HepG2 (cell line): Measurements from ENCODE around the gene STX10. TPM values are rescaled to one million over a fixed set of nuclear protein-coding genes. Genes with fewer than 3 reads are reported as not detected.

Experiments used
- ATAC-seq: fragments of 200-7000 bp; cut with Tn5 transposase; 3 replicates; pipeline ENCODE4 v1.9.1; 2020; ENCODE audit warnings: mild to moderate bottlenecking, moderate library complexity
- BruUV-seq: library from RNA; stranded (reverse); fragments of 400-500 nt; replicated peaks from 2 replicates; lab custom pipeline; 2021; lab: Mats Ljungman, UMichigan
- CTCF ChIA-PET: fragments of 300-600 bp; formaldehyde crosslinking; extraction: SDS; loops from one replicate; lab custom pipeline; 2021; ENCODE audit warnings: low total read pairs, inconsistent platforms, low intra/inter-chr PET ratio; lab: Yijun Ruan, JAX
- POLR2A ChIA-PET: fragments of 350-600 bp; sonication (Branson Sonifier 250); formaldehyde crosslinking; loops from one replicate; lab custom pipeline; 2020; ENCODE audit warnings: antibody characterized with exemption, inconsistent platforms; lab: Yijun Ruan, JAX
- DNase-seq: peaks from one replicate; pipeline ENCODE4 v3.0.0-alpha.2; 2015; ENCODE audit warnings: low spot score
- FAIRE-seq: peaks from 3 replicates; lab custom pipeline; 2011; peaks lifted over from hg19 to GRCh38; lab: Jason Lieb, UNC
- H2AFZ ChIP-seq: one replicate; pipeline ENCODE4 v1.6.1; 2011; ENCODE audit warnings: low read length, inconsistent platforms
- H3K27ac ChIP-seq: fragments of 300-600 bp; 3 replicates; pipeline ENCODE4 v1.8.0; 2011; ENCODE audit warnings: mixed run types, mild to moderate bottlenecking, mixed read lengths, low read length, inconsistent platforms; ENCODE audit not compliant: insufficient read depth; ENCODE audit errors: extremely low read length
- H3K27me3 ChIP-seq, 2 experiments: fragments of 200-600 bp in 1 of 2; 2 replicates in 1 of 2; 3 replicates in 1 of 2; pipeline versions ENCODE4 v1.6.0 to v1.8.0; 2011; ENCODE audit warnings: low read length in 2 of 2, mild to moderate bottlenecking in 2 of 2, moderate library complexity in 2 of 2, inconsistent platforms in 1 of 2; ENCODE audit not compliant: insufficient read depth in 2 of 2, control insufficient read depth in 1 of 2
- H3K36me3 ChIP-seq, 2 experiments: fragments of 200-600 bp in 1 of 2; replicated peaks in 1 of 2; 2 replicates in 1 of 2; 3 replicates in 1 of 2; pipeline versions ENCODE4 v1.5.1 to v1.8.0; 2011; ENCODE audit warnings: low read length in 2 of 2, inconsistent platforms in 1 of 2; ENCODE audit not compliant: insufficient read depth in 2 of 2, control insufficient read depth in 1 of 2
- H3K4me1 ChIP-seq: 2 replicates; pipeline ENCODE4 v1.5.1; 2012; ENCODE audit warnings: low read length, inconsistent platforms; ENCODE audit not compliant: insufficient read depth
- H3K4me2 ChIP-seq: 2 replicates; pipeline ENCODE4 v1.6.0; 2011; ENCODE audit warnings: low read depth, low read length, inconsistent platforms
- H3K4me3 ChIP-seq, 3 experiments: fragments of 200-600 bp in 1 of 3; sonication (generic), shearing (Covaris generic) in 1 of 3; replicated peaks in 1 of 3; 2 replicates each; pipeline ENCODE4 v1.5.1; 2011 to 2016; ENCODE audit warnings: low read length in 3 of 3, inconsistent platforms in 2 of 3, low read depth in 2 of 3, mild to moderate bottlenecking in 2 of 3, control low read depth in 1 of 3, mixed read lengths in 1 of 3; ENCODE audit not compliant: insufficient read depth in 1 of 3
- H3K79me2 ChIP-seq: one replicate; pipeline ENCODE4 v1.6.1; 2011; ENCODE audit warnings: low read length, inconsistent platforms; ENCODE audit not compliant: insufficient read depth
- H3K9ac ChIP-seq: 2 replicates; pipeline ENCODE4 v1.6.0; 2011; ENCODE audit warnings: mild to moderate bottlenecking, low read depth, low read length, inconsistent platforms; ENCODE audit not compliant: insufficient read depth
- H3K9me3 ChIP-seq: 2 replicates; pipeline ENCODE4 v1.5.1; 2012; ENCODE audit warnings: mild to moderate bottlenecking, low read length
- H4K20me1 ChIP-seq: 2 replicates; pipeline ENCODE4 v1.6.0; 2011; ENCODE audit warnings: inconsistent platforms, mild to moderate bottlenecking, low read length, moderate library complexity; ENCODE audit not compliant: insufficient read depth
- ATRX ChIP-seq: sonication (generic); formaldehyde crosslinking; IDR thresholded peaks from 2 replicates; pipeline ENCODE4 v1.4.0; 2020; ENCODE audit warnings: missing genetic modification reagents, borderline replicate concordance
- FLYWCH1 ChIP-seq: sonication (generic); formaldehyde crosslinking; IDR thresholded peaks from 2 replicates; pipeline ENCODE4 v1.8.1; 2023; ENCODE audit warnings: mild to moderate bottlenecking, missing genetic modification reagents
- GLI4 ChIP-seq: sonication (generic); formaldehyde crosslinking; IDR thresholded peaks from 2 replicates; pipeline ENCODE4 v1.5.1; 2020; ENCODE audit warnings: missing genetic modification reagents, mild to moderate bottlenecking, moderate library complexity, borderline replicate concordance
- HNF4A ChIP-seq: sonication (generic); formaldehyde crosslinking; IDR thresholded peaks from 2 replicates; pipeline ENCODE4 v1.4.0; 2020; ENCODE audit warnings: missing genetic modification reagents
- KDM1A ChIP-seq: IDR thresholded peaks from 2 replicates; pipeline ENCODE4 v1.6.1; 2016; ENCODE audit warnings: missing compliant biosample characterization
- KLF9 ChIP-seq: IDR thresholded peaks from 2 replicates; pipeline ENCODE4 v1.6.1; 2016; ENCODE audit warnings: low read depth
- MAFF ChIP-seq: IDR thresholded peaks from 2 replicates; pipeline ENCODE4 v1.6.1; 2011; ENCODE audit warnings: low read depth, low read length, improper control_type of control experiment
- NFE2L2 ChIP-seq: fragments of 150-350 bp; IDR thresholded peaks from 2 replicates; pipeline ENCODE4 v1.6.1; 2014; ENCODE audit warnings: low read length
- RBM22 ChIP-seq: fragments of 200-400 bp; formaldehyde crosslinking; optimal IDR thresholded peaks from 2 replicates; pipeline ENCODE3; 2017; ENCODE audit warnings: mild to moderate bottlenecking, low read length, moderate library complexity
- REXO4 ChIP-seq: sonication (generic); formaldehyde crosslinking; IDR thresholded peaks from 2 replicates; pipeline ENCODE4 v1.8.0; 2022; ENCODE audit warnings: missing genetic modification reagents, mild to moderate bottlenecking, borderline replicate concordance
- RFX5 ChIP-seq: IDR thresholded peaks from 2 replicates; pipeline ENCODE4 v1.6.1; 2011; ENCODE audit warnings: low read depth, low read length, improper control_type of control experiment
- ZKSCAN1 ChIP-seq: fragments of 150-350 bp; IDR thresholded peaks from 2 replicates; pipeline ENCODE4 v1.6.1; 2014; ENCODE audit warnings: low read length
- ZNF251 ChIP-seq: sonication (generic); formaldehyde crosslinking; IDR thresholded peaks from 2 replicates; pipeline ENCODE4 v1.9.0; 2021; ENCODE audit warnings: mild to moderate bottlenecking, missing genetic modification reagents
- WGBS: methylation state at CpG from one replicate; pipeline ENCODE4 v1.1.6; 2017; ENCODE audit warnings: low lambda C conversion rate; 5-methylcytosine and 5-hydroxymethylcytosine counted together
- in situ Hi-C: cut with HindIII; loops from 2 replicates; pipeline ENCODE4 v1.10.0; 2017; ENCODE audit warnings: low pct_unique_long_range_greater_than_20kb; ENCODE audit not compliant: extremely low pct_ligation_motif_present
- intact Hi-C: fragments of 100-400 bp; cut with micrococcal nuclease; formaldehyde crosslinking; loops from one replicate; pipeline ENCODE4 v1.10.0; 2022; ENCODE audit not compliant: unreplicated experiment
- polyA plus RNA-seq, 8 experiments: library from polyadenylated mRNA; depleted of rRNA in 3 of 8; stranded (reverse) in 7 of 8; unstranded in 1 of 8; fragments of >200 nt; fragmentation: Illumina TruSeq in 4 of 8; extraction: Trizol in 4 of 8; gene quantifications; 2 replicates each; pipeline versions ENCODE4 v1.2.1 to v1.2.3, GENCODE V29; 2011 to 2016; ENCODE audit warnings: low read depth in 4 of 8, missing spikeins in 1 of 8, mixed read lengths in 1 of 8; ENCODE audit not compliant: insufficient read depth in 1 of 8
- total RNA-seq, 5 experiments: library from RNA; depleted of rRNA; stranded (reverse); fragments of >200 nt; fragmentation: Illumina TruSeq; extraction: Trizol; gene quantifications; 2 replicates each; pipeline ENCODE4 v1.2.3, GENCODE V29; 2016; ENCODE audit warnings: low read depth in 1 of 5
- TF ChIP-seq, protein P1 (sequence below): sonication (generic); formaldehyde crosslinking; IDR thresholded peaks from 2 replicates; pipeline ENCODE4 v1.8.1; 2023; ENCODE audit warnings: missing genetic modification reagents, mild to moderate bottlenecking, borderline replicate concordance
- TF ChIP-seq, protein P2 (sequence below): sonication (generic); formaldehyde crosslinking; conservative IDR thresholded peaks from 2 replicates; pipeline ENCODE4 v1.4.0; 2020; ENCODE audit warnings: missing genetic modification reagents
- TF ChIP-seq, protein P3 (sequence below): sonication (generic); IDR thresholded peaks from 2 replicates; pipeline ENCODE4 v1.6.1; 2016; ENCODE audit warnings: low read depth, borderline replicate concordance
- TF ChIP-seq, protein P4 (sequence below): IDR thresholded peaks from 2 replicates; pipeline ENCODE4 v1.6.1; 2016; ENCODE audit warnings: control low read depth
- TF ChIP-seq, protein P5 (sequence below): IDR thresholded peaks from 2 replicates; pipeline ENCODE4 v1.6.1; 2016; ENCODE audit warnings: low read depth

STX10 gene
- total and polyA plus RNA-seq, 2 of the 13 experiments (the other 11 are each of a cell fraction or from before 2014, with no cell fraction given) = 47.9 to 66.4 TPM

DNA sequence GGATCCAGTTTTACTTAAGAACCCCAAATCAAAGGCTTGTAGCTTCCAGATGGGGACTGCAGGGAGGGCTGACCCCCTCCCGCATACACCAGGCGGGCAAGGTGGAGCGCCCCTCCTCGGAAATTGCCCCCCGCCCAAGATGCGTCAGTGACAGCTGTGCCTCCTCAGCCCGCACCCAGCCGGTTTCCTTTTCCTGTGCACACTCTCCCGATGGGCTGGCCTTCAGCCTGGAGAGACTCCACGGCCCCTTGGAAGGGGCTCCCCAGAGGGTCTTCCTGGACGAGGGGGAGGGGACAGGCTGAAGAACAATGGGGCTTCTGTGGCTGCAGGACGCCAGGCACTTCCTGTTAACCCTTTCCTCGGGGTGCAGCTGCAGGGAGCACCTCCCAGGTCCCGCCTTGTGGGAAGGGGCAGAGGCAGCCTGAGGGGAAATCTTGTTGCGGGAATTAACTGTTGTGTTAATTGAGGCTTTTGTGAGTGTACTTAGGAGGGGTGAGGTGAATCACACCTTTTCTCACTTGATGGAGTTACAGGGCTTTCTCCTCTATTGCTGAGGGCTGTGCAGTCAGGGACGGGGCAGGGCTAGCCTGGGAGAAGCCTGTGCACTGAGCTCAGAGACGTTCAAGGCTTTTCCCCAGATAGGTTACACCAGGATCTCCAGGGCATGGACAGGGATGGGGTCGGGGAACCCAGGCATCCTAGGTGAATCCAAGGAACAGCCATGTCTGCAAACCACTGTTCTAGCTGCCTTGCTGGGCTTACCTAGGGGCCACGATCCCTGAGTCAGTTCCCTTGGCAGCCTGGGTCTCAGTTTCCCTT is 14.4 kb upstream of the STX10 start:
- ATAC-seq = peak; percentile 6
- Histone ChIP-seq H3K4me1 (peaks cover 69% of the 10 kb centered on the region), H2AFZ (peak overlapping the region; percentile 46), H3K27ac (peak overlapping the region; percentile 99), H3K4me3 (peak overlapping the region; percentile 63 to 81 (median 64)), H3K9ac (peak overlapping the region; percentile 97), H4K20me1 (no peaks in the 10 kb centered on the region), H3K27me3 (no peaks in the 10 kb centered on the region), H3K4me2 (peak overlapping the region; percentile 100), H3K36me3 (no peaks in the 10 kb centered on the region), H3K9me3 (no peaks in the 10 kb centered on the region), H3K79me2 (no peaks in the 10 kb centered on the region)
- in situ Hi-C loops (no loop called here), intact Hi-C loops (no loop called here)
- POLR2A ChIA-PET = interaction anchor here (1.0 to 10.2 kb wide), 13 partner anchors 10 to 682 kb away, joined by 3 to 108 read pairs (median 5); partner anchors contain the start of genes IER2, NACC1, STX10 and TRMT1
- peak; percentile 89 for DNase-seq
- BruUV-seq = no TSS peak
- WGBS = 0% methylated on average over 3 of the region's 19 CpGs
- peak; percentile 84 for FAIRE-seq
- CTCF ChIA-PET = no interaction called here
- TF ChIP-seq KDM1A (no peak), NFE2L2 (no peak), GLI4 (CRISPR knock-in tag) (no peak), RFX5 (no peak), ZNF251 (no peak), FLYWCH1 (no peak), ATRX (CRISPR knock-in tag) (no peak), HNF4A (CRISPR knock-in tag) (peak; percentile 62; the same call in 1 of the 2 replicates), RBM22 (no peak), REXO4 (CRISPR knock-in tag) (no peak), MAFF (no peak), ZKSCAN1 (no peak), KLF9 (CRISPR knock-in tag) (no peak)
- TF ChIP-seq, protein P1, sequence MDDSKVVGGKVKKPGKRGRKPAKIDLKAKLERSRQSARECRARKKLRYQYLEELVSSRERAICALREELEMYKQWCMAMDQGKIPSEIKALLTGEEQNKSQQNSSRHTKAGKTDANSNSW = no peak
- TF ChIP-seq, protein P2, sequence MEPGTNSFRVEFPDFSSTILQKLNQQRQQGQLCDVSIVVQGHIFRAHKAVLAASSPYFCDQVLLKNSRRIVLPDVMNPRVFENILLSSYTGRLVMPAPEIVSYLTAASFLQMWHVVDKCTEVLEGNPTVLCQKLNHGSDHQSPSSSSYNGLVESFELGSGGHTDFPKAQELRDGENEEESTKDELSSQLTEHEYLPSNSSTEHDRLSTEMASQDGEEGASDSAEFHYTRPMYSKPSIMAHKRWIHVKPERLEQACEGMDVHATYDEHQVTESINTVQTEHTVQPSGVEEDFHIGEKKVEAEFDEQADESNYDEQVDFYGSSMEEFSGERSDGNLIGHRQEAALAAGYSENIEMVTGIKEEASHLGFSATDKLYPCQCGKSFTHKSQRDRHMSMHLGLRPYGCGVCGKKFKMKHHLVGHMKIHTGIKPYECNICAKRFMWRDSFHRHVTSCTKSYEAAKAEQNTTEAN (CRISPR knock-in tag) = peak; percentile 25; the same call in 1 of the 2 replicates
- TF ChIP-seq, protein P3, sequence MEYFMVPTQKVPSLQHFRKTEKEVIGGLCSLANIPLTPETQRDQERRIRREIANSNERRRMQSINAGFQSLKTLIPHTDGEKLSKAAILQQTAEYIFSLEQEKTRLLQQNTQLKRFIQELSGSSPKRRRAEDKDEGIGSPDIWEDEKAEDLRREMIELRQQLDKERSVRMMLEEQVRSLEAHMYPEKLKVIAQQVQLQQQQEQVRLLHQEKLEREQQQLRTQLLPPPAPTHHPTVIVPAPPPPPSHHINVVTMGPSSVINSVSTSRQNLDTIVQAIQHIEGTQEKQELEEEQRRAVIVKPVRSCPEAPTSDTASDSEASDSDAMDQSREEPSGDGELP = peak; percentile 84
- TF ChIP-seq, protein P4, sequence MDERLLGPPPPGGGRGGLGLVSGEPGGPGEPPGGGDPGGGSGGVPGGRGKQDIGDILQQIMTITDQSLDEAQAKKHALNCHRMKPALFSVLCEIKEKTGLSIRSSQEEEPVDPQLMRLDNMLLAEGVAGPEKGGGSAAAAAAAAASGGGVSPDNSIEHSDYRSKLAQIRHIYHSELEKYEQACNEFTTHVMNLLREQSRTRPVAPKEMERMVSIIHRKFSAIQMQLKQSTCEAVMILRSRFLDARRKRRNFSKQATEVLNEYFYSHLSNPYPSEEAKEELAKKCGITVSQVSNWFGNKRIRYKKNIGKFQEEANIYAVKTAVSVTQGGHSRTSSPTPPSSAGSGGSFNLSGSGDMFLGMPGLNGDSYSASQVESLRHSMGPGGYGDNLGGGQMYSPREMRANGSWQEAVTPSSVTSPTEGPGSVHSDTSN (CRISPR knock-in tag) = no peak
- TF ChIP-seq, protein P5, sequence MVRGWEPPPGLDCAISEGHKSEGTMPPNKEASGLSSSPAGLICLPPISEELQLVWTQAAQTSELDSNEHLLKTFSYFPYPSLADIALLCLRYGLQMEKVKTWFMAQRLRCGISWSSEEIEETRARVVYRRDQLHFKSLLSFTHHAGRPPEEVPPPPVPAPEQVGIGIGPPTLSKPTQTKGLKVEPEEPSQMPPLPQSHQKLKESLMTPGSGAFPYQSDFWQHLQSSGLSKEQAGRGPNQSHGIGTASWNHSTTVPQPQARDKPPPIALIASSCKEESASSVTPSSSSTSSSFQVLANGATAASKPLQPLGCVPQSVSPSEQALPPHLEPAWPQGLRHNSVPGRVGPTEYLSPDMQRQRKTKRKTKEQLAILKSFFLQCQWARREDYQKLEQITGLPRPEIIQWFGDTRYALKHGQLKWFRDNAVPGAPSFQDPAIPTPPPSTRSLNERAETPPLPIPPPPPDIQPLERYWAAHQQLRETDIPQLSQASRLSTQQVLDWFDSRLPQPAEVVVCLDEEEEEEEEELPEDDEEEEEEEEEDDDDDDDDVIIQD (CRISPR knock-in tag) = 0 out of 2 replicates have a peak, but pooled peaks have one; percentile 35
